ENCODE measurements around the gene DBNL. TPM values are rescaled to one million over a fixed set of nuclear protein-coding genes. Genes with fewer than 3 reads are reported as not detected.

DBNL gene
- total RNA-seq, 5 donors from 2014 or later (not counting 1 experiment from before 2014, with no cell fraction given) = 101 to 188 (median 156) TPM

DNA sequence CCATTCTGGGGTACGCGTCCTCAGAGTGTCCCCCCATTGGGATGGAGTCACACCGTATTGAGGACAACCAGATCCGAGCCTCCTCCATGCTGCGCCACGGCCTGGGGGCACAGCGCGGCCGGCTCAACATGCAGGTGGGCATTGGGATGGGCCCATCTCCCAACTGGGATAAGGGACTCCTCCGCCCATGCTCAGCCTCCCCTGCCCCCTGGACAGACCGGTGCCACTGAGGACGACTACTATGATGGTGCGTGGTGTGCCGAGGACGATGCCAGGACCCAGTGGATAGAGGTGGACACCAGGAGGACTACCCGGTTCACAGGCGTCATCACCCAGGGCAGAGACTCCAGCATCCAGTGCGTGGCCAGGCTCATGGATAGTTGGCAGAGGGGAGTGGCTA is 65.5 kb downstream of the DBNL start:
- H3K4me3 Mint-ChIP-seq = no peak overlapping the region
- ChIA-PET CTCF (no interaction called here), POLR2A (no interaction called here)
- peaks cover 0 to 15% of the 10 kb centered on the region in 2 donors for H3K27me3 Mint-ChIP-seq
- peaks cover 0 to 31% of the 10 kb centered on the region in 2 experiments for H3K27me3 ChIP-seq (replicated peaks in 1 of 2; ENCODE audit: control insufficient read depth in 2 of 2, extremely low read depth in 1 of 2, insufficient read depth in 2 of 2, low read length in 1 of 2)
- no peak overlapping the region for H3K27ac ChIP-seq (ENCODE audit: low read length)
- peaks cover 3 to 7% of the 10 kb centered on the region in 2 experiments for H3K4me1 ChIP-seq (ENCODE audit: control insufficient read depth in 1 of 2, extremely low read depth in 1 of 2, insufficient read depth in 2 of 2, low read length in 2 of 2)
- DNase-seq = no peak
- no peak for ATAC-seq (replicated peaks in 1 of 4)
- H3K4me1 Mint-ChIP-seq = peaks cover 11 to 15% (median 12%) of the 10 kb centered on the region in 3 donors
- H3K4me3 ChIP-seq (ENCODE audit: control insufficient read depth in 1 of 2, extremely low read depth in 1 of 2, low read length in 1 of 2) = no peak overlapping the region
- H3K27ac Mint-ChIP-seq = no peak overlapping the region
- 90% methylated on average over 18 of the region's 18 CpGs for WGBS (ENCODE audit: insufficient coverage)
- peaks cover 9 to 17% of the 10 kb centered on the region in 2 donors for H3K36me3 ChIP-seq (ENCODE audit: control insufficient read depth in 2 of 2, extremely low read depth in 1 of 2, insufficient read depth in 1 of 2, low read length in 1 of 2)
- no peaks in the 10 kb centered on the region for H3K9me3 Mint-ChIP-seq
- H3K9me3 ChIP-seq = no peaks in the 10 kb centered on the region
- H3K36me3 Mint-ChIP-seq = peaks cover 13% of the 10 kb centered on the region

DNA sequence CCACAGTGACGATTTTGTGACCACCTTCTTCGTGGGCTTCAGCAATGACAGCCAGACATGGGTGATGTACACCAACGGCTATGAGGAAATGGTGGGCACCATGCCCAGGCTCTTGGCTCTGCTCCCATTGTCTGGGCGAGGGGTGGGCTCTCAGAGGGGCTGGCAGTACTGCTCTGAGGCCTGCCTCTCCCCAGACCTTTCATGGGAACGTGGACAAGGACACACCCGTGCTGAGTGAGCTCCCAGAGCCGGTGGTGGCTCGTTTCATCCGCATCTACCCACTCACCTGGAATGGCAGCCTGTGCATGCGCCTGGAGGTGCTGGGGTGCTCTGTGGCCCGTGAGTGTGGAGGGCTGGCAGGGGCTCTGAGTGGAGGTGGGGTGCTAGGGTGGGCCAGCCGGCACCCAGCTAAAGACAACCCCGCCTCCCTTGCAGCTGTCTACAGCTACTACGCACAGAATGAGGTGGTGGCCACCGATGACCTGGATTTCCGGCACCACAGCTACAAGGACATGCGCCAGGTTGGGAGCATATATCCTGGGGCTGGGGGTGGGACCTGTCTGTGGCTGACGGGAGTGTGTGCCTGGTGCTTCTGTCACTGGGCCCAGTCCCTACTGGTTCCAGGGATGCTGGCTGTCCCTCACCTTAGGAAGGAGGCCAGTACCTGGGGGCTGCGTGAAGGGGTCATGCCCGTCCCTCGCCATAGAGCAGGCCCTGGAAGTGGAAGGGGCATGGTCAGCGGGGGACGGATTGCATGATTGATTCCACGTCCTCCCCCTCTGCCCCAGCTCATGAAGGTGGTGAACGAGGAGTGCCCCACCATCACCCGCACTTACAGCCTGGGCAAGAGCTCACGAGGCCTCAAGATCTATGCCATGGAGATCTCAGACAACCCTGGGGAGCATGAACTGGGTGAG is 66.5 kb downstream of the DBNL start:
- 80% methylated on average over 24 of the region's 27 CpGs for WGBS (ENCODE audit: insufficient coverage)
- Histone ChIP-seq H3K27ac (ENCODE audit: low read length) (no peak overlapping the region), H3K4me3 (ENCODE audit: control insufficient read depth in 1 of 2, extremely low read depth in 1 of 2, low read length in 1 of 2) (no peak overlapping the region), H3K36me3 (ENCODE audit: control insufficient read depth in 2 of 2, extremely low read depth in 1 of 2, insufficient read depth in 1 of 2, low read length in 1 of 2) (peaks cover 12 to 17% of the 10 kb centered on the region in 2 donors), H3K9me3 (no peaks in the 10 kb centered on the region), H3K4me1 (ENCODE audit: control insufficient read depth in 1 of 2, extremely low read depth in 1 of 2, insufficient read depth in 2 of 2, low read length in 2 of 2) (no peaks in the 10 kb centered on the region), H3K27me3 (replicated peaks in 1 of 2; ENCODE audit: control insufficient read depth in 2 of 2, extremely low read depth in 1 of 2, insufficient read depth in 2 of 2, low read length in 1 of 2) (peaks cover 0 to 21% of the 10 kb centered on the region in 2 experiments)
- no peaks in the 10 kb centered on the region for H3K9me3 Mint-ChIP-seq
- peaks cover 1 to 5% (median 2%) of the 10 kb centered on the region in 3 donors for H3K4me1 Mint-ChIP-seq
- peaks cover 13% of the 10 kb centered on the region for H3K36me3 Mint-ChIP-seq
- DNase-seq = no peak
- H3K27me3 Mint-ChIP-seq = peaks cover 0 to 6% of the 10 kb centered on the region in 2 donors
- CTCF ChIA-PET = no interaction called here
- no peak for ATAC-seq (replicated peaks in 1 of 4)
- POLR2A ChIA-PET = interaction anchor here in 1 of 2 donors (0.6 kb wide), 1 partner anchor 27 kb away, joined by 5 read pairs; no protein-coding TSS in a partner anchor
- H3K4me3 Mint-ChIP-seq = no peak overlapping the region
- H3K27ac Mint-ChIP-seq = no peak overlapping the region

Other genes starting within 250 kb of the DBNL start
- gene MRPS24, start 175.2 kb upstream of the DBNL start, total RNA-seq = 10 to 100 TPM; 44.6 to 71.6 (median 58.4) TPM
- gene URGCP, start 138.1 kb upstream of the DBNL start, total RNA-seq = 10 to 100 TPM; 22.3 to 35.2 (median 33.6) TPM
- gene UBE2D4, start 118.3 kb upstream of the DBNL start, total RNA-seq = 10 to 100 TPM in 3 of 5 donors, 1 to 10 TPM in 2; 6.7 to 12.8 (median 10.4) TPM
- not detected for gene SPDYE1, start 46.8 kb upstream of the DBNL start, total RNA-seq
- 1 to 10 TPM; 1.1 to 2.9 (median 1.7) TPM for gene PGAM2, start 20.9 kb downstream of the DBNL start, total RNA-seq
- gene POLM, start 37.8 kb downstream of the DBNL start, total RNA-seq = 10 to 100 TPM; 39.5 to 81.9 (median 70.7) TPM
- 10 to 100 TPM; 18.1 to 28.4 (median 23.1) TPM for gene AEBP1, start 59.6 kb downstream of the DBNL start, total RNA-seq
- gene POLD2, start 78.8 kb downstream of the DBNL start, total RNA-seq = 10 to 100 TPM; 53.4 to 85.1 (median 72.6) TPM
- gene MYL7, start 96.6 kb downstream of the DBNL start, total RNA-seq = not detected
- gene GCK, start 144.7 kb downstream of the DBNL start, total RNA-seq = under 1 TPM in 4 of 5 donors, not detected in 1; 0.28 to 0.82 (median 0.43) TPM
- 10 to 100 TPM; 55.1 to 74.3 (median 60.2) TPM for gene YKT6, start 156.3 kb downstream of the DBNL start, total RNA-seq